Stimulated activated CD8-positive, alpha-beta memory T cell treated with anti-CD3 and anti-CD28 coated beads, Interleukin-15, amount 100 ng/mL, for 4 hours (primary cell): ENCODE data around the gene IL20RB.

Experiments
- DNase-seq, 2 donors: peaks; one replicate each; pipeline ENCODE4 v3.0.0-alpha.2; 2020; ENCODE audit warnings: low read depth in 2 of 2

The IL20RB gene

GRCh38 chr3:136957751-136958288 is at the start of gene IL20RB:
IL20RB (plus strand) TSS chr3:136957983; CDS start chr3:136958114, 131 bp downstream.
- no peak for DNase-seq

DNA sequence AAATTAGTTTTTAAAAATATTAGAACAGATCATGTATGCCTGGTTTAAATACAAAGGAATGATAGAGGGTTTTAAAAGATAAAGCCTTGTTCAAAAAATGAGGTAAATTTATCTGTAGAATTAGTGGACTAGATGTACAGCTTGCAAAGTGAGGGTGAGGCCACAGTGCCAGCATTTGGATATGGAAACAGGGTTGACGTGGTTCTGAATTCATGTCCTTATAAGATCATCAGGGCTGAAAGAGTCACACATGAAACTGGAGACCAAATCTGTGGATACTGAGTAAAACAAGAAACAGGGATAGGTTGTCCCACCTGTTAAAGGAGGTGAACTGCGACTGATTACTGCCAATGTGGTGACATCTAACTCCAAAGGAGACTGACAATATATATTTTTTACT is 49.5 kb upstream of the IL20RB start:
- DNase-seq: no peak

GRCh38 chr3:136909187-136909586 is 48.6 kb upstream of the IL20RB start:
- no peak for DNase-seq

DNA sequence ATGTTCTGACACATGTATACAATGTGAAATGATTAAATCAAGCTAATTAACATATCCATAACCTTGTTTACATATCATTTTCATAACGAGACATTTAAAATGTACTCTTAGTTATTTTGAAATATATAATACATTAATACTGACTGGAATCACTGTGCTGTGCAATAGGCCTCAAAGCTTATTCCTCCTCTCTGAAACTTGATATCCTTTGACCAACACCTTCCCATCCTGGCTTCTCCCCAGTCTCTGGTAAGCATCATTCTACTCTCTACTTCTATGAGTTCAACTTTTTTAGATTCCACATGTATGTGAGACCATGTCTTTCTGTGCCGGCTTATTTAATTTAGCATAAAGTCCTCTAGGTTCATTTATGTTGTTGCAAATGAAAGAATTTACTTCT is 47.1 kb upstream of the IL20RB start:
- no peak for DNase-seq

DNA sequence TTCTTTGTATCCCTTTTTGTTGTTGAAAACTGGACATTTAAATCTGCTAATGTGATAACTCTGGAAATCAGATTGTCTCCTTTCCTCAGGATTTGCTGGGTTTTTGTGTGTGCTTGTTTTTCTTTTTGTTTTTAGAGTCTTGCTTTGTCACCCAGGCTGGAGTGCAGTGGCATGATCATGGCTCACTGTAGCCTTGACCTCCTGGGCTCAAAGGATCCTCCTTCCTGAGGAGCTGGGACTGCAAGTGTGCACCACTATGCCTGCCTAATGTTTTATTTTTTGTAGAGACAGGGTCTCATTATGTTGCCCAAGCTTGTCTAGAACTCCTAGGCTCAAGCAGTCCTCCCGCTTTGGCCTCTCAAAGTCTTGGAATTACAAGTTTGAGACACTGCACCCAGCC is 44.6 kb upstream of the IL20RB start:
- no peak for DNase-seq

DNA sequence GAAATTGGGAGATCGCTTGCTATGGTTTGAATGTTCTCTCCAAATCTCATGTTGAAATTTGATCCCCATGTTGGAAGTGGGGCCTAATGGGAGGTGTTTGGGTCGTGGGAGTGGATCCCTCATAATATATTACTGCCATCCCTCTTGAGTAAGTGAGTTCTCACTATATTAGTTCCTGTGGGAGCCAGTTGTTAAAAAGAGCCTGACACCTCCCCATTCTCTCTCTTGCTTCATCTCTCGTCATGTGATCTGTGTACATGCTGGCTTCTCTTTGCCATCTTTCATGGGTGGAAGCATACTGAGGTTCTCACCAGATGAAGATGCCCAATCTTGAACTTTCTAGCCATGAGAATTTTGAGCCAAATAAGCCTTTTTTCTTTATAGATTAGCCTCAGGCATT is 43.0 kb upstream of the IL20RB start:
- DNase-seq: no peak

DNA sequence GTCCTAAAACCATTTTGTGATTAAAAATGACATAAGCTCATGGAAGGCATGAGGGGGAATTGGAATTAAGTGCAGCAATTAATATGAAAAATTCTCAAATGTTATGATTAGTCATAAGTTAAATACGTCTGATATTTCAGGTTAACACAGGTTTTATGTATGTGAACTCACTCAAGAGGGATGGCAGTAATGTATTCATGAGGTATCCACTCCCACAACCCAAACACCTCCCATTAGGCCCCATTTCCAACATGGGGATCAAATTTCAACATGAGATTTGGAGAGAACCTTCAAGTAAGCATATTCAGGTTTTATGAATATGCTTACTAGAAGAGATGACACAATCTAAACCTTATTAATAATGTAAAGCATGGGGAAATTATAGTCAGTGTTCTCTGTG is 41.6 kb upstream of the IL20RB start:
- no peak for DNase-seq

- no peak for DNase-seq
These were observed 37.8 kb upstream of the IL20RB start for GRCh38 chr3:136919799-136920580.

DNA sequence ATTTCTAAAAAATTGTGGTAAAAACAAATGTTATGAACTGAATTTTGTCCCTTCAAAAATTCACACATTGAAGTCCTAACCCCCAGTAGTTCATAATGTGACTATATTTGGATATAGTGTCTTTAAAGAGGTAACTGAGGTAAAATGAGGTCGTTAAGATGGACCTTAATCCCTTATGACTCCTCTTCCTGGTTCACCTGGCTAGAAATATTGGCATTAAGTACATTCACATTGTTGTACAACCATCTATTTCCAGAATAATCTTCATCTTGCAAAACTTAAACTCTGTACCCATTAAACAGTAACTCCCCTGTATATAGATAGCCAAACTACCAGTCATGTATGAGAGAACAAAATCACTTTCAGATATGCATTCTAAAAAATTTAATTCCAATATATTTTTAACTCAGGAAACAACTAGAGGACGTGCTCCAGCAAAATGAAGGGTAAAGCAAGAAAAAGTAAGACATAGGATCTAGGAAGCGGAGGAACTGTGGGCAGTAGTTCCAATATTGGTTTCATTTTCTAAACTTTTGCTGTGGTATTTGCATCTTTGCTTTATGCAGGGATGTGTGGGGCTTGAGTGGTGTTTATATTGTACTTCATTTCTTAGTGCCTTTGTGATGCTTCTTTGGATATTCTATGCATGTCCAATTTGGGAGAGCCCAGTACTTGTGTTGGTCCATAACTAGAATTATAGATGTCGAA is 36.7 kb upstream of the IL20RB start:
- no peak for DNase-seq

- no peak for DNase-seq
These were observed 32.2 kb upstream of the IL20RB start for GRCh38 chr3:136925425-136926190.

DNA sequence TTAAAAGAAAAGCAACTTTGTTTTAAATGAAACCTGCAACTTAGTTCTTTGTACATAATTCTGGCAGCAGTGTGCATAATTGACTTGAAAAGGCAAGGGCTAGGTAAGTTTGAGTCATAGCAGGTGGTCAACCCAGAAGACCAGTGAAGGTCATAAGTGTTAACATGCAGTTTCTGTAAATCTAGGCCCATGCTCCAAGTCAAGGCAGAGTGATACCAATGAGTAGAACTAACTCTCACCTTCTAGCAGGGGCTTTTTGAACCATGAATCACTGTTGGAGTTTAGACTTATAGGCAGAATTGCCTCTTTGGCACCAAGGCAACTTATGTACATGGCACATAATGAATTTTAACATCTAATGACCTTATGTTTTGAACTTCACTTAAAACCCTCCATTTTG is 29.5 kb upstream of the IL20RB start:
- DNase-seq: no peak

DNA sequence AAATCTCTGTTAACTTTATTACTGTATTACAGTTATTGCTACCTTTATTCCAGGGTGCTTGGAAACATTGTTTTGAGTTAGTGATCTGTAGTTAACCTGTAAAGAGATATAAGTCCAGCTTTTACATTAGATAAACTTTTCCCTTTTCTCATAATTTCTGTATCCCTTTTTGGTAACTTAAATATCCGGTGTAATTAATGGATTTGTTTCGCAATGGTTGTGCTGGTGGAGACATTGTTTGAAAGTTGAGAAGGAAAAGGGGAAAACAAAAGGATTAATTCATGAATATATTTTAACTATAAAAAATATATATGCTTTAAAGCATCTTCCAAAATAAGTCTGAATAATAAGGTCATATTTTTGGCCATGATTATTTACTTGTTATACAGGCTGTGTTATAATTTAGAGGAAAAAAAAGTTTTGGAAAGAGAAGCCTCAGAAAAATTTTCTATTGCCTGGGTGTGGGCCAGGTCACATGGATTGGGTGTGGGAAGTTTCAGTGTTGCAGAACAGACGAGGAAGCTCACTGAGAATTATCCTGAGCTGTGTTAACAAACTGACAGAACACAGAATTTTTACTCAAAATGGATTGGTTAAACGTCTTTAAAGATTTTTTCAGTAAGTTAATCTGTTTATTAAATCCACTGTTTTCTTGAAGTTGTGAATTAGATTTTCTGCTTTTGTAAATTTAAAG is 27.7 kb upstream of the IL20RB start:
- no peak for DNase-seq

- no peak for DNase-seq
These were observed 26.2 kb upstream of the IL20RB start for GRCh38 chr3:136931606-136932005.

DNA sequence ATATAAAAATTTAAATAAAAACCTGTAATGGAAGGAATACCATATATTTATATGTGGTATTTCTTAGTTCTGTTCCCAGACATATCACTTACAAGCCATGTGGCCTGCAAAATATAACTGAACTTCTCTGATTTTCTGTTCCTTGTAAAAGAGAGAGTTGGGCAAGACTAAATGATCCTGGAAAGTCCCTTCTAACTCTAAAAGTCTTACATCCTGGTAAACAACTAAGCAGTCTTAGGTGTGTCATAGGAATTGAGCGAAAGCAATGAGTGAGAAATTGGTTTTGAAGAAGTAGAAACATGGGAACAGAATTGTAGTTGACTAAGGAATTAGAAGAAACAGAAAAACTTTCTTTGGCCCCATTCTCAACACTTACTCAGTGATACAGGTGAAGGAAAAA is 25.3 kb upstream of the IL20RB start:
- DNase-seq: no peak

DNA sequence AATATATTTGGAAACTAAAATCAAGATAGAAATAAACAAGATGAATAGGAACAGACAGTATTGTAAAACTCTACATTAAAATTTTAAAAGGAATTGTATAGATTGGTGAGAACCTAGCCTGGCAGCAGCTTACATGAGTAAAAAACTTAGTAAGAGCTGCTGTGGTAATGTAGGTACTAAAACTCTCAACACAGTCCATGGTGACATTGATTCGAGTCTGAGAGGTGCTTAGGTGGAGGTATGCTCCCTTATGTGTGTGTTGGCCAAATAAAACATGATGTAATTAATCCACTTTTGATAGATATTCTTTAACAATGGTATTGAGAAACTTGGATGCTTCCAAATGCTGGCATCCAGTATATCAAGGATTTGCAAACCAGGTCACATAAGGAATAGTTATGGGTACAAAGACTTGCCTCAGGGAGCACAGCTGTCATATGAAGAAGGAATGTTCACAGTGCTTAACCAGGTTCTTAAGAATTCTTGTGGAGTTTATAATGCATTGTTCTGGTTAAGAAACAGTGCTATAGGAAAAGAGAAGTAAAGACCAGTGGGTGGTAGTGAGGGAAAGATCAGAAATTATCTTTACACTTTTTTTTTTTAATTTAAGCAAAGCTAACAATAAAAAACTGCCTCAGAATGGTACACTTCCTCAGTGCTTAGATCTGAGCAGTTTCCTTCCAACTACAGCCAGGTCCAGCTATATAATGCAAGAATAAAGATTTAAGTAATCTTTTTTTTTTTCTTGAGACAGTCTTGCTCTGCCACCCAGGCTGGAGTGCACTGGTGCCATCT is 24.6 kb upstream of the IL20RB start:
- no peak for DNase-seq

DNA sequence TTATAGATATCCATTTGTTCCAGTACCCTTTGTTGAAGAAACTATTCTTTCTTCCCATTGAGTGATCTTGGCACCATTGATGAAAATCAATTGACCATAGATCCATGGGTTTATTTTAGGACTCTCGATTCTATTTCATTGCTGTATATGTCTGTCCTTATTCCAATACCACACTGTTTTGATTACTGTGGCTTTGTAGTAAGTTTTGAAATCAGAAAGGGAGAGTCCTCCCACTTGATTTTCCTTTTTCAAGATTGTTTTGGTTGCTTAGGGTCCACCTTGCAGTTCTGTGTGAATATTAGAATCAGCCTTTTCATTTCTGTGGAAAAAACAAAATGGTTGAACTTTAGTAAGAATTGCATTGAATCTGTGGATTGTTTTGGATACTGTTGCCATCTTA is 20.6 kb upstream of the IL20RB start:
- DNase-seq: no peak

DNA sequence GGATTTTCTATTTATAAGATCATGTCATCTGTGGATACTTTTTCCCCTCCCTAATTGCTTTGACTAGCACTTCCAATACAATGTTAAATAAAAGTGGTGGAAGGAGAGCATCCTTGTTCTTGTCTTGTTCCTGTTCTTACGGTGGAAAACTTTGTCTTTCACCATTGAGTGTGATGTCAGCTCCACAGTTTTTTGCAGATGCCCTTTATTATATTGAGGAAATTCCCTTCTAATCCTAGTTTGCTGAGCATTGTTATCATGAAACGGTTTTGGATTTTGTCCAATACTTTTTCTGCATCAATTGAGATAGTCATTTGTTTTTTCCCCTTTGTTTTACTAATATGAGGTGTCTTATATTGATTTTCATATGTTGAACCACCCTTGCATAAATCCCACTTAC is 19.9 kb upstream of the IL20RB start:
- no peak for DNase-seq

GRCh38 chr3:136938334-136938733 is 19.4 kb upstream of the IL20RB start:
- DNase-seq: no peak

DNA sequence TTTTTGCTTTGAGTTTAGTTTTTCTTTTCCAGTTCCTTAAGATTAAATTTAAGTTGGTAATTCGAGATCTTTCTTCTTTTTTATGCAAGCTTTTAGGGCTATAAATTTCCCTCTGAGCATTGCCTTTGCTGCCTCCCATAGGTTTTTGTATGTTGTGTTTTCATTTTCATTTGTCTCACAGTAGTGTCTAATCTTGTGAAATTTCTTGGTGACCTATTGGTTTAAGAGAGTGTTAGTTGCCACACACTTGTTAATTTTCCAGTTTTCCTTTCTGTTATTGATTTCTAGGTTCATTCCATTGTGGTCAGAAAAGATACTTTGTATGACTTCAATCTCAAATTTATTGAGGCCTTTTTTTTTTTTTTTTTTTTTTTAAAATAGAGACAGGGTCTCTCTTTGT is 18.3 kb upstream of the IL20RB start:
- DNase-seq: no peak

DNA sequence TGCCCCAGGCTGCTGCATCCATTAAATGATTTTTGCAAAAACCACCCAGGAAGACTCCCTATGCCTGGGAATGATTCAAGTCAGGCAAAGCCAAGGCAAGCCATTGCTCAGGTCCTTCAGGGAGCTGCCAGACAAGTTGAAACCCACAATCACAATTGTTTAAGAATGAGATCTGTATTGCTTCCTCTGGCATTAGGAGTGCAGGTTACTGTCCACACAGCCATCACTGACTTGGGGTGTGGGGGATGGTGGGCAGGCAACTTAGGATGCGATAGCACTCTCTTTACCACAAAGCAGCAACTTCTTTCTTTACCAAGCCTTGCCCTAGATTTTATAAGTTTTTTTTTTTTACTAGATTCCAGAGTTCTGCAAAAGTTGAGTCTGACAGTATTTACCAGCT is 15.0 kb upstream of the IL20RB start:
- no peak for DNase-seq

DNA sequence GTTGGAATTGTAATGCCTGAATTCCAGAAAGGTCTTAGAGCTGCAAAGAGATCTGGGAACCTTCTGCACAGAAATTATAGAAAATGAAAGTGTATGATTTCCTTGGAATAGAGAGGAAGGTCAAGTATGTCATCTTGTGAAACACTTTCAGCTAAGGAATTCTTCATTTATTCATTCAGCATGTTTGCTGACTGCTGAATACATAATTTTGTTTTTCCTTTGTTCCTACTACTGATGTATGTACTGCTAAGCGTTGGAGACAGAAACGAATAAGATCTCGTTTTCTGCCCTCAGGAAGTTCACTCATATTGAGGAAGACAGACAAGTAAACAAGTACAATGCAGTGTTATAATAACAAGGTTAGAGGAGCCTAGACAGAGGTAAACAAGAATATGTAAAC is 14.3 kb upstream of the IL20RB start:
- no peak for DNase-seq
